GM20431 (cell line): Measurements from ENCODE around the gene TGM1.

Source experiments
- in situ Hi-C: fragments of 300-500 bp; cut with MseI, MboI; formaldehyde crosslinking; loops from one replicate; pipeline ENCODE4 v1.15.0; 2020; ENCODE audit warnings: low sequenced_read_pairs; ENCODE audit not compliant: unreplicated experiment

Gene TGM1

GRCh38 chr14:24272467-24272866 is 9.5 kb upstream of the TGM1 start:
- in situ Hi-C loops = no loop called here

GRCh38 chr14:24271834-24272263 is 8.9 kb upstream of the TGM1 start:
- in situ Hi-C loops = no loop called here

- in situ Hi-C loops = no loop called here
Observed at GRCh38 chr14:24271134-24271833, 8.3 kb upstream of the TGM1 start, which contains the start of gene RABGGTA. Gene RABGGTA (minus strand): TSS chr14:24271597. CDS start chr14:24271115, 482 bp downstream.

- in situ Hi-C loops = no loop called here
Observed at GRCh38 chr14:24270537-24271133, 7.7 kb upstream of the TGM1 start.

- in situ Hi-C loops = no loop called here
Observed at GRCh38 chr14:24269910-24270536, 7.0 kb upstream of the TGM1 start.

- in situ Hi-C loops = no loop called here
Observed at GRCh38 chr14:24269368-24269767, 6.4 kb upstream of the TGM1 start.

GRCh38 chr14:24268225-24268624 is 5.2 kb upstream of the TGM1 start:
- in situ Hi-C loops = no loop called here

GRCh38 chr14:24267516-24267915 is 4.5 kb upstream of the TGM1 start:
- in situ Hi-C loops = no loop called here

GRCh38 chr14:24266344-24267244 is 3.6 kb upstream of the TGM1 start:
- in situ Hi-C loops = no loop called here

- in situ Hi-C loops = no loop called here
Observed at GRCh38 chr14:24264298-24264697, 1.3 kb upstream of the TGM1 start.

- in situ Hi-C loops = no loop called here
Observed at GRCh38 chr14:24263848-24264247, 871 bp upstream of the TGM1 start.

- in situ Hi-C loops = no loop called here
Observed at GRCh38 chr14:24261969-24262327, 1.0 kb downstream of the TGM1 start.

GRCh38 chr14:24261256-24261968 is 1.6 kb downstream of the TGM1 start:
- in situ Hi-C loops = no loop called here

- in situ Hi-C loops = no loop called here
Observed at GRCh38 chr14:24260780-24261157, 2.2 kb downstream of the TGM1 start.

- in situ Hi-C loops = no loop called here
Observed at GRCh38 chr14:24260026-24260779, 2.8 kb downstream of the TGM1 start.

GRCh38 chr14:24259282-24260025 is 3.5 kb downstream of the TGM1 start:
- in situ Hi-C loops = no loop called here

- in situ Hi-C loops = no loop called here
Observed at GRCh38 chr14:24258548-24259265, 4.3 kb downstream of the TGM1 start.

- in situ Hi-C loops = no loop called here
Observed at GRCh38 chr14:24258119-24258518, 4.9 kb downstream of the TGM1 start.
